OCI-LY1 (cell line): ENCODE results near the gene FAM229B.
"Not testable (repeated sequence)": the region's sequence is repeated elsewhere in the genome, so short reads cannot be mapped to it uniquely, and the experiment has no call there.

Experiments used
- H2AFZ ChIP-seq: fragments of 200-600 bp; sonication (generic), shearing (Covaris generic); 2 replicates; pipeline ENCODE4 v1.6.0; 2014; ENCODE audit warnings: antibody characterized with exemption, mild to moderate bottlenecking, low read length
- H3F3A ChIP-seq: fragments of 200-600 bp; sonication (generic), shearing (Covaris generic); 2 replicates; pipeline ENCODE4 v1.6.0; 2014; ENCODE audit warnings: mild to moderate bottlenecking, antibody characterized with exemption, low read length, moderate library complexity; ENCODE audit not compliant: insufficient read depth
- H3K27ac ChIP-seq: fragments of 200-600 bp; sonication (generic); 2 replicates; pipeline ENCODE4 v1.5.1; 2014; ENCODE audit warnings: low read length, mixed run types, mild to moderate bottlenecking, low read depth; ENCODE audit not compliant: poor library complexity, severe bottlenecking
- H3K27me3 ChIP-seq: fragments of 200-600 bp; sonication (generic); 2 replicates; pipeline ENCODE4 v1.6.0; 2014; ENCODE audit warnings: antibody characterized with exemption, mild to moderate bottlenecking, low read length, moderate library complexity; ENCODE audit not compliant: insufficient read depth
- H3K36me3 ChIP-seq: fragments of 200-600 bp; sonication (generic); 2 replicates; pipeline ENCODE4 v1.6.1; 2014; ENCODE audit warnings: mild to moderate bottlenecking, antibody characterized with exemption, low read length, moderate library complexity, mixed read lengths; ENCODE audit not compliant: insufficient read depth
- H3K4me1 ChIP-seq: fragments of 200-600 bp; sonication (generic); 2 replicates; pipeline ENCODE4 v1.5.1; 2014; ENCODE audit warnings: mild to moderate bottlenecking, low read length, moderate library complexity; ENCODE audit not compliant: insufficient read depth, severe bottlenecking
- H3K4me2 ChIP-seq: fragments of 200-600 bp; sonication (generic), shearing (Covaris generic); 2 replicates; pipeline ENCODE4 v1.6.1; 2014; ENCODE audit warnings: low read length
- H3K4me3 ChIP-seq: fragments of 200-600 bp; sonication (generic); 2 replicates; pipeline ENCODE4 v1.5.1; 2014; ENCODE audit warnings: low read length, low read depth, mild to moderate bottlenecking, mixed read lengths; ENCODE audit not compliant: poor library complexity, severe bottlenecking
- H3K79me2 ChIP-seq: fragments of 200-600 bp; shearing (Covaris generic); 2 replicates; pipeline ENCODE4 v1.6.1; 2016; ENCODE audit warnings: mixed run types, low read length, mixed read lengths; ENCODE audit not compliant: insufficient read depth
- H3K9ac ChIP-seq: fragments of 200-600 bp; sonication (generic), shearing (Covaris generic); 2 replicates; pipeline ENCODE4 v1.6.1; 2014; ENCODE audit warnings: mild to moderate bottlenecking, low read length, mixed read lengths
- H3K9me2 ChIP-seq: fragments of 200-600 bp; sonication (generic), shearing (Covaris generic); 2 replicates; pipeline ENCODE4 v1.6.1; 2014; ENCODE audit warnings: low read depth, mild to moderate bottlenecking, low read length, mixed read lengths
- H3K9me3 ChIP-seq: fragments of 200-600 bp; shearing (Covaris generic); 2 replicates; pipeline ENCODE4 v1.6.1; 2014; ENCODE audit warnings: low read length, mixed read lengths
- H4K20me1 ChIP-seq: fragments of 200-600 bp; sonication (generic), shearing (Covaris generic); 2 replicates; pipeline ENCODE4 v1.6.0; 2016; ENCODE audit warnings: mild to moderate bottlenecking, low read length; ENCODE audit not compliant: insufficient read depth
- CTCF ChIP-seq: fragments of 200-600 bp; sonication (generic), shearing (Covaris generic); IDR thresholded peaks from 2 replicates; pipeline ENCODE4 v1.5.1; 2017; ENCODE audit warnings: mild to moderate bottlenecking, antibody characterized with exemption, low read length, moderate library complexity, mixed read lengths
- EZH2 ChIP-seq: fragments of 200-600 bp; sonication (generic), shearing (Covaris generic); IDR thresholded peaks from 2 replicates; pipeline ENCODE4 v1.8.0; 2017; ENCODE audit warnings: borderline replicate concordance, mixed run types, mild to moderate bottlenecking, antibody characterized with exemption, low read length, moderate library complexity, mixed read lengths

Gene FAM229B

GRCh38 chr6:112050429-112050828 is 37.0 kb upstream of the FAM229B start:
- Histone ChIP-seq H3K9me3 (no peaks in the 10 kb centered on the region), H3K36me3 (no peaks in the 10 kb centered on the region), H4K20me1 (no peaks in the 10 kb centered on the region), H2AFZ (no peak overlapping the region), H3K4me2 (no peak overlapping the region), H3K27ac (no peak overlapping the region), H3K4me1 (no peaks in the 10 kb centered on the region), H3F3A (no peaks in the 10 kb centered on the region), H3K9ac (no peak overlapping the region), H3K79me2 (no peaks in the 10 kb centered on the region), H3K9me2 (no peaks in the 10 kb centered on the region), H3K4me3 (no peak overlapping the region), H3K27me3 (no peaks in the 10 kb centered on the region; the same call in 1 of the 2 replicates)
- no peak for TF ChIP-seq EZH2
- TF ChIP-seq CTCF = no peak

DNA sequence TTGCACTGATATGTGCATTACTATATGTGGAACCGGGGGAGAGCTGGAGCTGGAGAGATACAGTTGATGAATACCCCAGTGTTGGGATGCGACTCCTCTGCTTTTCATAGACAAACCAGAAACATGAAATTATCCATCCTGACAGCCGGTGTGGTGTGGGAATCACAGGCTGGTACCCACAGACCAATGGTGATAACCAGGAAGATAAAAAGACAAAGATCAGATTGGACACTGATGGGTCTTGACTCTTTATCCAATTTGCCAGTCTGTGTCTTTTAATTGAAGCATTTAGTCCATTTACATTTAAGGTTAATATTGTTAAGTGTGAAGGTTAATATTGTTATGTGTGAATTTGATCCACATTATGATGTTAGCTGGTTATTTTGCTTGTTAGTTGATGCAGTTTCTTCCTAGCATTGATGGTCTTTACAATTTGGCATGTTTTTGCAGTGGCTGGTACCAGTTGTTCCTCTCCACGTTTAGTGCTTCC is 36.1 kb upstream of the FAM229B start:
- H3K9me2 ChIP-seq, H3K79me2 ChIP-seq, H3K9me3 ChIP-seq, H3K36me3 ChIP-seq, H3K9ac ChIP-seq, H3F3A ChIP-seq, H3K4me2 ChIP-seq, H3K4me3 ChIP-seq, H3K4me1 ChIP-seq, H4K20me1 ChIP-seq, H3K27me3 ChIP-seq, H3K27ac ChIP-seq, H2AFZ ChIP-seq: not testable (repeated sequence)

DNA sequence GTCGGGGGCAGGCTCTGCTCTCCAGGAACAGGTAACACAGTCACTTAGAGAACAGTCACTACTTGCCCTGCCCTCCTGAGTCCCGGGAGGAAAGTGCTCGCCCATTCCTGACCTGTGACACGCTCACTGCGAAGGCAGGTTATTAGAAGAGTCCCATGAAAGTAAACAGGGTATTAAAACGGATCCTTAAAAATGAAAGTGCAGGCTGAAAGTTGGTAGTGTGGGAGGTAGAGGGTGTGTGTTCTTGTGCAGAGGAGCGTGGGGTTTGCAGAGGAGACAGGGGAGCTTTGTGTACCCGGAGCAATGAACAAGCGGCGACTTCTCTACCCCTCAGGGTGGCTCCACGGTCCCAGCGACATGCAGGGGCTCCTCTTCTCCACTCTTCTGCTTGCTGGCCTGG is 33.4 kb upstream of the FAM229B start, which contains the start of gene CCN6:
CCN6 (plus strand) TSS at position 104 of the 400 bp plus-strand sequence; CDS start at position 358, 254 bp downstream.
- no peak within 1 kb of the TSS for H2AFZ ChIP-seq
- no peaks in the 10 kb centered on the region for H3K9me3 ChIP-seq

More for the DNA sequence above, 33.4 kb upstream of the FAM229B start, which contains the start of gene CCN6:
- H3K4me3 ChIP-seq = no peak within 1 kb of the TSS
- no peak for TF ChIP-seq EZH2
- no peak for TF ChIP-seq CTCF
- H3K9me2 ChIP-seq = no peaks in the 10 kb centered on the region
- no peak within 1 kb of the TSS for H3K9ac ChIP-seq
- H3K27me3 ChIP-seq = peaks cover 3% of the 10 kb centered on the region; the same call in 1 of the 2 replicates
- no peak within 1 kb of the TSS for H3K27ac ChIP-seq
- H3K4me1 ChIP-seq = no peaks in the 10 kb centered on the region
- H3K4me2 ChIP-seq = no peak within 1 kb of the TSS
- H3K36me3 ChIP-seq = no peaks in the 10 kb centered on the region
- H3F3A ChIP-seq = no peaks in the 10 kb centered on the region
- no peaks in the 10 kb centered on the region for H3K79me2 ChIP-seq
- H4K20me1 ChIP-seq = no peaks in the 10 kb centered on the region
